DOHH2 (cell line): ENCODE data around the gene TMTC1.

ENCODE experiments used
- H3F3A ChIP-seq: fragments of 200-600 bp; sonication (generic), shearing (Covaris generic); 2 replicates; pipeline ENCODE4 v1.6.0; 2016; ENCODE audit warnings: antibody characterized with exemption, mild to moderate bottlenecking; ENCODE audit not compliant: control insufficient read depth, insufficient read depth
- H3K27ac ChIP-seq: fragments of 200-600 bp; sonication (generic); 2 replicates; pipeline ENCODE4 v1.5.1; 2014; ENCODE audit warnings: low read depth, mild to moderate bottlenecking, low read length, moderate library complexity
- H3K27me3 ChIP-seq: fragments of 200-600 bp; sonication (generic); 2 replicates; pipeline ENCODE4 v1.6.1; 2014; ENCODE audit warnings: mild to moderate bottlenecking, low read length, mixed read lengths; ENCODE audit not compliant: control insufficient read depth
- H3K36me3 ChIP-seq: fragments of 200-600 bp; sonication (generic); 2 replicates; pipeline ENCODE4 v1.6.1; 2014; ENCODE audit warnings: mild to moderate bottlenecking, low read length, moderate library complexity, mixed read lengths; ENCODE audit not compliant: control insufficient read depth
- H3K4me1 ChIP-seq: fragments of 200-600 bp; sonication (generic); 2 replicates; pipeline ENCODE4 v1.6.1; 2014; ENCODE audit warnings: mild to moderate bottlenecking, low read length, mixed read lengths; ENCODE audit not compliant: control insufficient read depth
- H3K4me2 ChIP-seq: fragments of 200-600 bp; sonication (generic); 2 replicates; pipeline ENCODE4 v1.6.0; 2014; ENCODE audit warnings: mild to moderate bottlenecking, low read length, moderate library complexity
- H3K4me3 ChIP-seq: fragments of 200-600 bp; sonication (generic); 2 replicates; pipeline ENCODE4 v1.5.1; 2014; ENCODE audit warnings: mild to moderate bottlenecking, low read length, mixed read lengths
- H3K79me2 ChIP-seq: fragments of 200-600 bp; sonication (generic); 2 replicates; pipeline ENCODE4 v1.6.1; 2014; ENCODE audit warnings: mild to moderate bottlenecking, low read length, mixed read lengths; ENCODE audit not compliant: control insufficient read depth
- H3K9me2 ChIP-seq: fragments of 200-600 bp; sonication (generic); replicated peaks from 2 replicates; pipeline ENCODE4 v1.6.1; 2014; ENCODE audit warnings: mild to moderate bottlenecking, low read length, mixed read lengths; ENCODE audit not compliant: control insufficient read depth
- H3K9me3 ChIP-seq: fragments of 200-600 bp; sonication (generic); 2 replicates; pipeline ENCODE4 v1.6.1; 2014; ENCODE audit warnings: antibody characterized with exemption, low read length, mixed read lengths; ENCODE audit not compliant: control insufficient read depth, insufficient read depth
- H4K20me1 ChIP-seq: fragments of 200-600 bp; sonication (generic); 2 replicates; pipeline ENCODE4 v1.6.0; 2014; ENCODE audit warnings: low read depth, mild to moderate bottlenecking, antibody characterized with exemption, low read length, moderate library complexity; ENCODE audit not compliant: control insufficient read depth, insufficient read depth
- EZH2phosphoT487 ChIP-seq: fragments of 200-600 bp; sonication (generic); IDR thresholded peaks from 2 replicates; pipeline ENCODE4 v1.6.1; 2017; ENCODE audit warnings: borderline replicate concordance, mild to moderate bottlenecking, antibody characterized with exemption, low read length, moderate library complexity, mixed read lengths
- TF ChIP-seq, protein P1 (sequence below): fragments of 200-600 bp; sonication (generic); IDR thresholded peaks from one replicate; pipeline ENCODE4 v1.5.1; 2014; ENCODE audit warnings: antibody characterized with exemption, mild to moderate bottlenecking, low read depth, low read length; ENCODE audit not compliant: poor library complexity, severe bottlenecking

Gene TMTC1

DNA sequence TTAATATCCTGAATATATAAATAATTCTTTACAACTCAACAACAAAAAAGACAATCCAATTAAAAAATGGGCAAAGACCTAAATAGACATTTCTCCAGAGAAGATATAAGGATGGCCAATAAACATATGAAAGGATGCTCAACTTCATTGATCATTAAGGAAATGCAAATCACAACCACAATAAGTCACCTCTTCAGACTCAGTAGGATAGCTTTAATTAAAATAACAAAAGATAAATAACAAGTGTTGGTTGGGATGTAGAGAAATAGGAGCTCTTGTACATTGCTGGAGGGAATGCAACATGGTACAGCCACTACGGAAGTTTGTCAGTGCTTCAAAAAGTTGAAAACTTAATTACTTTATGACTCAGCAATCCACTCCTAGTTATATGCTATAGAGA is 156.5 kb downstream of the TMTC1 start:
- Histone ChIP-seq H3K79me2 (no peaks in the 10 kb centered on the region), H3K4me2 (no peak overlapping the region), H3K36me3 (no peaks in the 10 kb centered on the region), H3K9me3 (no peaks in the 10 kb centered on the region), H3K27me3 (no peaks in the 10 kb centered on the region), H4K20me1 (no peaks in the 10 kb centered on the region), H3K4me3 (no peak overlapping the region), H3K4me1 (no peaks in the 10 kb centered on the region), H3F3A (no peaks in the 10 kb centered on the region), H3K9me2 (no peaks in the 10 kb centered on the region), H3K27ac (no peak overlapping the region)
- no peak for TF ChIP-seq EZH2phosphoT487
- TF ChIP-seq, protein P1, sequence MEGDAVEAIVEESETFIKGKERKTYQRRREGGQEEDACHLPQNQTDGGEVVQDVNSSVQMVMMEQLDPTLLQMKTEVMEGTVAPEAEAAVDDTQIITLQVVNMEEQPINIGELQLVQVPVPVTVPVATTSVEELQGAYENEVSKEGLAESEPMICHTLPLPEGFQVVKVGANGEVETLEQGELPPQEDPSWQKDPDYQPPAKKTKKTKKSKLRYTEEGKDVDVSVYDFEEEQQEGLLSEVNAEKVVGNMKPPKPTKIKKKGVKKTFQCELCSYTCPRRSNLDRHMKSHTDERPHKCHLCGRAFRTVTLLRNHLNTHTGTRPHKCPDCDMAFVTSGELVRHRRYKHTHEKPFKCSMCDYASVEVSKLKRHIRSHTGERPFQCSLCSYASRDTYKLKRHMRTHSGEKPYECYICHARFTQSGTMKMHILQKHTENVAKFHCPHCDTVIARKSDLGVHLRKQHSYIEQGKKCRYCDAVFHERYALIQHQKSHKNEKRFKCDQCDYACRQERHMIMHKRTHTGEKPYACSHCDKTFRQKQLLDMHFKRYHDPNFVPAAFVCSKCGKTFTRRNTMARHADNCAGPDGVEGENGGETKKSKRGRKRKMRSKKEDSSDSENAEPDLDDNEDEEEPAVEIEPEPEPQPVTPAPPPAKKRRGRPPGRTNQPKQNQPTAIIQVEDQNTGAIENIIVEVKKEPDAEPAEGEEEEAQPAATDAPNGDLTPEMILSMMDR: no peak

DNA sequence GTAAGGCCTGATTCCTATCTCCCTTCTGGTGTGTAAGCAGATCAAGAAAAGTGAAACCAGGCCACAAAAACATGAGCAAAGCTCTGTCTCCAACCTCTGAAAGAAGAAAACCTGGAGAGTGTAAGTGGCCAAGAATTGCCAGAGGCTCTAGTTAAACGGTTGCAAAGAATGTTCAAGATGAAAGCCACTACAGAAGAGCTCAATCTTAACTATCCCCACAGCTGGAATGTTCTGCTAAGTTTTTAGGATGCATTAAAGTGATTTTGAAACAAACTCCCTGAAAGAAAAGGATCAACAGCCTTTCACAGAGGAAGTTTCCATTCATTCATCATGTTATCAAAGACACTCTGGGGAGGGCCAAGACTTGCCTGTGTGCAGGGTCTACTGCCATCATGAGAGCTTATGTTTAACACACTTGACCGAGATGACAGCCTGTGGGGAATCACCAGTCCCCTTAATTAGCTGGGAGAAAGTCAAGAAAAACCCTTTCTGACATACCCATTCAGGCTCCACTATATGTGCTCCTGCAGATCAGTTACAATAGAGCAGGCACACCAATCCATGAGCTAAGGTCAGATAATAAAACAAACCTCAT is 158.3 kb downstream of the TMTC1 start:
- no peak for TF ChIP-seq EZH2phosphoT487
- TF ChIP-seq, protein P1: no peak
- Histone ChIP-seq H3K36me3 (no peaks in the 10 kb centered on the region), H3K9me2 (no peaks in the 10 kb centered on the region), H3K4me3 (no peak overlapping the region), H3K9me3 (no peaks in the 10 kb centered on the region), H3K27ac (no peak overlapping the region), H4K20me1 (no peaks in the 10 kb centered on the region), H3K4me2 (no peak overlapping the region), H3K79me2 (no peaks in the 10 kb centered on the region), H3K27me3 (no peaks in the 10 kb centered on the region), H3K4me1 (no peaks in the 10 kb centered on the region), H3F3A (no peaks in the 10 kb centered on the region)

DNA sequence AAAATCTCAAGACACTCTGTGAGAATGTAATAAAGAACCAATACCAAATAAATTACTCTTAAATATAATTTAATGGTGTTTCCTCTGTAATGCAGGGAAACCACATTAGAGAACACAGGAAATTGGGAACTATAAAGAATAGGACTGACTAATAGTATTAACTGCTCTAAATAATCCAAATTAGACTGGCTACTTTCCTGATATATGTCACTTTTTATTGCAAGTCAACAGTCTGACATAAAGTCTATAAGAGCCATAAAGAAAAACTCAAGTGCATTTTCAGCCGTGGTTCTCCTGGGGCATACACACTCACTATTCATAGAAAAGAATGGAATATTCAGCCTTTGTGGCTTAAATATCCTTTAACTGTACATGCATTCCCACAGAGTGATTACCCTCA is 161.5 kb downstream of the TMTC1 start:
- Histone ChIP-seq H3K36me3 (no peaks in the 10 kb centered on the region), H3F3A (no peaks in the 10 kb centered on the region), H3K9me3 (no peaks in the 10 kb centered on the region), H3K9me2 (no peaks in the 10 kb centered on the region), H3K4me1 (no peaks in the 10 kb centered on the region), H4K20me1 (no peaks in the 10 kb centered on the region), H3K79me2 (no peaks in the 10 kb centered on the region), H3K4me3 (no peak overlapping the region), H3K27ac (no peak overlapping the region), H3K4me2 (no peak overlapping the region), H3K27me3 (no peaks in the 10 kb centered on the region)
- TF ChIP-seq, protein P1: no peak
- TF ChIP-seq EZH2phosphoT487: no peak
